ENCODE measurements around the gene CNTN5.

CNTN5 gene

GRCh38 chr11:99531468-99531867, 510.7 kb downstream of the CNTN5 start:
- DNase-seq, result no peak

GRCh38 chr11:99534812-99535211, 514.1 kb downstream of the CNTN5 start:
- DNase-seq, result no peak

- DNase-seq, result no peak
Observed at GRCh38 chr11:99535406-99535805, 514.7 kb downstream of the CNTN5 start.

GRCh38 chr11:99535819-99536218, 515.1 kb downstream of the CNTN5 start:
- no peak for DNase-seq

- DNase-seq, result no peak
Observed at GRCh38 chr11:99537681-99538080, 516.9 kb downstream of the CNTN5 start.

GRCh38 chr11:99545616-99546015, 524.9 kb downstream of the CNTN5 start:
- no peak for DNase-seq

GRCh38 chr11:99548264-99548663, 527.5 kb downstream of the CNTN5 start:
- no peak for DNase-seq

GRCh38 chr11:99554232-99554903, 533.6 kb downstream of the CNTN5 start:
- no peak for DNase-seq

GRCh38 chr11:99555486-99555885, 534.7 kb downstream of the CNTN5 start:
- no peak for DNase-seq

- no peak for DNase-seq
Observed at GRCh38 chr11:99565333-99565732, 544.6 kb downstream of the CNTN5 start.

- DNase-seq, result no peak
Observed at GRCh38 chr11:99567334-99567956, 546.7 kb downstream of the CNTN5 start.

- DNase-seq, result no peak
Observed at GRCh38 chr11:99568808-99569207, 548.1 kb downstream of the CNTN5 start.

- DNase-seq, result no peak
Observed at GRCh38 chr11:99571094-99571493, 550.3 kb downstream of the CNTN5 start.

GRCh38 chr11:99584830-99585229, 564.1 kb downstream of the CNTN5 start:
- no peak for DNase-seq

- no peak for DNase-seq
Observed at GRCh38 chr11:99585606-99586005, 564.9 kb downstream of the CNTN5 start.

GRCh38 chr11:99589771-99590170, 569.0 kb downstream of the CNTN5 start:
- DNase-seq, result no peak

GRCh38 chr11:99592266-99592665, 571.5 kb downstream of the CNTN5 start:
- DNase-seq, result no peak

- DNase-seq, result no peak
Observed at GRCh38 chr11:99593197-99593596, 572.4 kb downstream of the CNTN5 start.

- no peak for DNase-seq
Observed at GRCh38 chr11:99601179-99601578, 580.4 kb downstream of the CNTN5 start.

GRCh38 chr11:99614352-99614751, 593.6 kb downstream of the CNTN5 start:
- no peak for DNase-seq

- no peak for DNase-seq
Observed at GRCh38 chr11:99630629-99631028, 609.9 kb downstream of the CNTN5 start.

- DNase-seq, result no peak
Observed at GRCh38 chr11:99631618-99632017, 610.9 kb downstream of the CNTN5 start.

- peak; percentile 65 for DNase-seq
Observed at GRCh38 chr11:99632969-99633368, 612.2 kb downstream of the CNTN5 start.

- DNase-seq, result no peak
Observed at GRCh38 chr11:99634581-99634980, 613.8 kb downstream of the CNTN5 start.

GRCh38 chr11:99638073-99638553, 617.4 kb downstream of the CNTN5 start:
- no peak for DNase-seq
